NB4 (cell line): ENCODE measurements around the gene RPS25.

Experiments
- DNase-seq: peaks from one replicate; pipeline ENCODE4 v3.0.0; 2010; ENCODE audit warnings: low read depth
- H3K4me3 ChIP-seq: one replicate; pipeline ENCODE4 v1.5.1; 2011; ENCODE audit warnings: mild to moderate bottlenecking, low read depth, low read length, moderate library complexity
- CTCF ChIP-seq: IDR thresholded peaks from one replicate; pipeline ENCODE4 v1.5.1; 2012; ENCODE audit warnings: low read depth, low read length
- MAX ChIP-seq: IDR thresholded peaks from 2 replicates; pipeline ENCODE4 v1.6.1; 2011; ENCODE audit warnings: low read depth, low read length
- MYC ChIP-seq: IDR thresholded peaks from 2 replicates; pipeline ENCODE4 v1.6.1; 2011; ENCODE audit warnings: low read depth, low read length
- POLR2A ChIP-seq: IDR thresholded peaks from 2 replicates; pipeline ENCODE4 v1.6.1; 2011; ENCODE audit warnings: mild to moderate bottlenecking; ENCODE audit not compliant: insufficient read length; ENCODE audit errors: extremely low read depth

The RPS25 gene

GRCh38 chr11:119015054-119015611 is 3.0 kb downstream of the RPS25 start:
- TF ChIP-seq POLR2A (no peak), MYC (no peak), MAX (no peak), CTCF (no peak)
- DNase-seq, result no peak
- peak overlapping the region; percentile 100 for H3K4me3 ChIP-seq

- no peak for DNase-seq
- no peak for TF ChIP-seq CTCF
- TF ChIP-seq POLR2A, result peak; percentile 9
- TF ChIP-seq MAX, result no peak
- TF ChIP-seq MYC, result no peak
- no peak overlapping the region for H3K4me3 ChIP-seq
These were observed 3.8 kb downstream of the RPS25 start for GRCh38 chr11:119014209-119014924.

GRCh38 chr11:119012629-119013170 is 5.4 kb downstream of the RPS25 start:
- TF ChIP-seq POLR2A (peak; percentile 13), MAX (no peak)

GRCh38 chr11:119011476-119012053 is 6.6 kb downstream of the RPS25 start:
- TF ChIP-seq MYC, result no peak

More at GRCh38 chr11:119012629-119013170, 5.4 kb downstream of the RPS25 start:
- no peak overlapping the region for H3K4me3 ChIP-seq
- no peak for DNase-seq

GRCh38 chr11:119006656-119007055 is 11.5 kb downstream of the RPS25 start:
- DNase-seq, result no peak
- no peak overlapping the region for H3K4me3 ChIP-seq
- TF ChIP-seq MAX (no peak), CTCF (no peak), MYC (no peak), POLR2A (no peak)

More at GRCh38 chr11:119011476-119012053, 6.6 kb downstream of the RPS25 start:
- no peak for DNase-seq
- no peak overlapping the region for H3K4me3 ChIP-seq

GRCh38 chr11:119000906-119001305 is 17.2 kb downstream of the RPS25 start:
- no peak overlapping the region for H3K4me3 ChIP-seq
- TF ChIP-seq CTCF (no peak), POLR2A (no peak), MAX (no peak)
- no peak for DNase-seq
